GM12878 (cell line): ENCODE data around the gene IFI35. TPM values are rescaled to one million over a fixed set of nuclear protein-coding genes. Genes with fewer than 3 reads are reported as not detected.

Experiments used
- ATAC-seq: fragments of 200-7000 bp; cut with Tn5 transposase; 3 replicates; pipeline ENCODE4 v1.9.1; 2020; ENCODE audit warnings: mild to moderate bottlenecking, moderate library complexity
- BruUV-seq: library from RNA; stranded (reverse); fragments of 400-500 nt; replicated peaks from 2 replicates; lab custom pipeline; 2021; lab: Mats Ljungman, UMichigan
- CTCF ChIA-PET: fragments of 300-600 bp; sonication (Branson Sonifier 250); formaldehyde crosslinking; extraction: SDS; loops from one replicate; lab custom pipeline; 2021; ENCODE audit warnings: inconsistent platforms; lab: Yijun Ruan, JAX
- POLR2A ChIA-PET: fragments of 350-600 bp; formaldehyde crosslinking; extraction: SDS; loops from one replicate; lab custom pipeline; 2021; ENCODE audit warnings: inconsistent platforms; lab: Charles Lee
- RAD21 ChIA-PET: fragments of 300-600 bp; sonication (Branson Sonifier 250); formaldehyde crosslinking; loops from one replicate; lab custom pipeline; 2023; ENCODE audit warnings: antibody characterized with exemption; ENCODE audit not compliant: unreplicated experiment; lab: Charles Lee
- SMC1A ChIA-PET: fragments of 300-600 bp; sonication (Branson Sonifier 250); formaldehyde crosslinking; loops from one replicate; lab custom pipeline; 2023; ENCODE audit not compliant: unreplicated experiment, uncharacterized antibody; lab: Charles Lee
- DNase-seq: peaks from one replicate; pipeline ENCODE4 v3.0.0-alpha.2; 2011; ENCODE audit warnings: low read depth, low spot score
- FAIRE-seq: peaks from 3 replicates; lab custom pipeline; 2011; peaks lifted over from hg19 to GRCh38; lab: Jason Lieb, UNC
- H2AFZ ChIP-seq: 2 replicates; pipeline ENCODE4 v1.6.0; 2011; ENCODE audit warnings: low read depth, low read length, control low read depth; ENCODE audit not compliant: control insufficient read depth
- H3K27ac ChIP-seq: 2 replicates; pipeline ENCODE4 v1.5.1; 2011; ENCODE audit warnings: control low read depth; ENCODE audit not compliant: control insufficient read depth, insufficient read depth
- H3K27me3 ChIP-seq, 2 experiments: replicated peaks in 1 of 2; 2 replicates each; pipeline versions ENCODE4 v1.6.0 to v1.6.1; 2011; ENCODE audit warnings: low read length in 1 of 2; ENCODE audit not compliant: control insufficient read depth in 2 of 2, insufficient read depth in 2 of 2
- H3K36me3 ChIP-seq, 2 experiments: 2 replicates each; pipeline ENCODE4 v1.5.1; 2011; ENCODE audit warnings: low read length in 1 of 2; ENCODE audit not compliant: control insufficient read depth in 2 of 2, insufficient read depth in 2 of 2
- H3K4me1 ChIP-seq: 2 replicates; pipeline ENCODE4 v1.6.1; 2011; ENCODE audit warnings: mild to moderate bottlenecking, low read length, moderate library complexity, mixed read lengths; ENCODE audit not compliant: control insufficient read depth, insufficient read depth
- H3K4me2 ChIP-seq: 2 replicates; pipeline ENCODE4 v1.6.0; 2011; ENCODE audit warnings: control low read depth; ENCODE audit not compliant: control insufficient read depth, insufficient read depth
- H3K4me3 ChIP-seq: fragments of 200-600 bp; sonication (generic); 2 replicates; pipeline ENCODE4 v1.5.1; 2016
- H3K79me2 ChIP-seq: 2 replicates; pipeline ENCODE4 v1.6.0; 2011; ENCODE audit warnings: low read length; ENCODE audit not compliant: control insufficient read depth, insufficient read depth
- H3K9ac ChIP-seq: 2 replicates; pipeline ENCODE4 v1.8.0; 2011; ENCODE audit warnings: low read length, control low read depth, mixed read lengths; ENCODE audit not compliant: control insufficient read depth, insufficient read depth
- H3K9me3 ChIP-seq: replicated peaks from 3 replicates; pipeline ENCODE4 v1.5.1; 2011; ENCODE audit warnings: mild to moderate bottlenecking, low read length; ENCODE audit not compliant: control insufficient read depth, insufficient read depth
- H4K20me1 ChIP-seq: 2 replicates; pipeline ENCODE4 v1.6.0; 2011; ENCODE audit not compliant: control insufficient read depth, insufficient read depth
- ATF2 ChIP-seq: IDR thresholded peaks from 2 replicates; pipeline ENCODE4 v1.6.1; 2012; ENCODE audit warnings: low read length, inconsistent platforms
- ATF3 ChIP-seq: IDR thresholded peaks from 2 replicates; pipeline ENCODE4 v1.6.1; 2011; ENCODE audit warnings: low read depth, mild to moderate bottlenecking, low read length, moderate library complexity, borderline replicate concordance; ENCODE audit errors: extremely low read depth
- ATF7 ChIP-seq: fragments of 450-650 bp; IDR thresholded peaks from 2 replicates; pipeline ENCODE4 v1.6.1; 2016; ENCODE audit warnings: low read depth, mild to moderate bottlenecking
- BCL11A ChIP-seq: IDR thresholded peaks from 2 replicates; pipeline ENCODE4 v1.6.1; 2011; ENCODE audit warnings: low read depth, low read length
- CEBPZ ChIP-seq: fragments of 150-350 bp; IDR thresholded peaks from 2 replicates; pipeline ENCODE4 v1.6.1; 2016; ENCODE audit warnings: low read depth, low read length
- FOS ChIP-seq: IDR thresholded peaks from 3 replicates; pipeline ENCODE4 v1.6.1; 2011; ENCODE audit warnings: borderline replicate concordance; ENCODE audit not compliant: insufficient read length; ENCODE audit errors: extremely low read depth
- KDM1A ChIP-seq: fragments of 200-600 bp; sonication (generic); IDR thresholded peaks from 2 replicates; pipeline ENCODE4 v1.6.1; 2016; ENCODE audit warnings: borderline replicate concordance
- PBX3 ChIP-seq: IDR thresholded peaks from 2 replicates; pipeline ENCODE4 v1.6.1; 2011; ENCODE audit warnings: mild to moderate bottlenecking, low read depth, low read length, moderate library complexity; ENCODE audit not compliant: insufficient replicate concordance
- PML ChIP-seq: IDR thresholded peaks from 2 replicates; pipeline ENCODE4 v1.6.1; 2012; ENCODE audit warnings: low read length, inconsistent platforms
- REST ChIP-seq: IDR thresholded peaks from 2 replicates; pipeline ENCODE4 v1.6.1; 2012; ENCODE audit warnings: mild to moderate bottlenecking, low read depth, low read length
- SREBF1 ChIP-seq: IDR thresholded peaks from 2 replicates; pipeline ENCODE4 v1.6.1; 2012; ENCODE audit warnings: mild to moderate bottlenecking, low read length
- YBX1 ChIP-seq: fragments of 450-650 bp; IDR thresholded peaks from 2 replicates; pipeline ENCODE4 v1.6.1; 2016; ENCODE audit warnings: antibody characterized with exemption
- ZBED1 ChIP-seq: IDR thresholded peaks from 2 replicates; pipeline ENCODE4 v1.6.1; 2016; ENCODE audit warnings: borderline replicate concordance
- WGBS: methylation state at CpG from one replicate; pipeline ENCODE4 v1.1.6; 2016; ENCODE audit warnings: low lambda C conversion rate; ENCODE audit not compliant: insufficient replicate concordance, insufficient coverage; ENCODE audit errors: missing lambda C conversion rate; 5-methylcytosine and 5-hydroxymethylcytosine counted together
- in situ Hi-C: fragments of 300-500 bp; cut with MboI; formaldehyde crosslinking; loops from 9 replicates; pipeline ENCODE4 v1.14.3; 2018; ENCODE audit warnings: mixed read lengths
- intact Hi-C: fragments of 100-400 bp; cut with micrococcal nuclease; formaldehyde crosslinking; loops from one replicate; pipeline ENCODE4 v1.14.2; 2022; ENCODE audit not compliant: unreplicated experiment
- polyA plus RNA-seq, 11 experiments: library from polyadenylated mRNA; depleted of rRNA in 4 of 11; unstranded in 6 of 11; stranded (reverse) in 5 of 11; fragments of >200 nt; fragmentation: Nextera tagmentation in 4 of 11; fragmentation: Illumina TruSeq in 1 of 11; extraction: Ambion mirVana in 4 of 11; extraction: Trizol in 1 of 11; gene quantifications; 1 replicate in 1 of 11; 2 replicates in 10 of 11; pipeline versions ENCODE4 v1.2.1 to v1.2.3, GENCODE V29; 2011 to 2016; ENCODE audit warnings: inconsistent platforms in 2 of 11, missing spikeins in 2 of 11, low read depth in 1 of 11
- total RNA-seq, 4 experiments: library from RNA; depleted of rRNA in 3 of 4; stranded (reverse); fragments of >200 nt in 3 of 4; fragmentation: Illumina TruSeq in 1 of 4; extraction: Trizol in 1 of 4; gene quantifications; 2 replicates each; pipeline versions ENCODE4 v1.2.1 to v1.2.3, GENCODE V29; 2013 to 2021

The IFI35 gene
- total and polyA plus RNA-seq, 10 of the 15 experiments (the other 5 are each of a cell fraction or from before 2014, with no cell fraction given): 18.4 to 92.2 (median 65.3) TPM

- RAD21 ChIA-PET: no interaction called here
- SMC1A ChIA-PET: interaction anchor here (0.9 kb wide), 1 partner anchor 26 kb away, joined by 3 read pairs; the partner anchor contains the start of gene AARSD1
- Histone ChIP-seq H4K20me1 (no peaks in the 10 kb centered on the region), H3K27me3 (no peaks in the 10 kb centered on the region), H3K9me3 (no peaks in the 10 kb centered on the region), H3K4me2 (no peak overlapping the region), H3K9ac (no peak overlapping the region), H2AFZ (no peak overlapping the region), H3K27ac (no peak overlapping the region), H3K4me3 (no peak overlapping the region), H3K79me2 (peaks cover 11% of the 10 kb centered on the region), H3K4me1 (peaks cover 18% of the 10 kb centered on the region), H3K36me3 (peaks cover 13 to 35% of the 10 kb centered on the region in 2 experiments)
- no peak for DNase-seq
- in situ Hi-C loops (no loop called here), intact Hi-C loops (loop anchor here (10.0 kb wide), 1 partner anchor 145 kb away; the partner anchor contains the start of gene AOC2)
- 84% methylated on average over 6 of the region's 6 CpGs for WGBS
- no peak for ATAC-seq
- no peak for FAIRE-seq
- CTCF ChIA-PET: interaction anchor here (1.0 kb wide), 1 partner anchor 8 kb away, joined by 3 read pairs; the partner anchor contains the start of gene RPL27
- BruUV-seq: no TSS peak
- POLR2A ChIA-PET: no interaction called here
- TF ChIP-seq YBX1: no peak
- no peak for TF ChIP-seq FOS
- no peak for TF ChIP-seq PBX3
- TF ChIP-seq REST: no peak
- no peak for TF ChIP-seq PML
- TF ChIP-seq ZBED1: no peak
- no peak for TF ChIP-seq ATF3
- TF ChIP-seq BCL11A: no peak
- no peak for TF ChIP-seq SREBF1
- TF ChIP-seq KDM1A: no peak
- no peak for TF ChIP-seq ATF2
- TF ChIP-seq ATF7: no peak
- TF ChIP-seq CEBPZ: no peak
Observed at GRCh38 chr17:42989726-42990652, 16.6 kb upstream of the IFI35 start.
